CD4-positive, alpha-beta memory T cell (primary cell): ENCODE measurements around the gene HIF1AN. TPM values are rescaled to one million over a fixed set of nuclear protein-coding genes. Genes with fewer than 3 reads are reported as not detected.

Source experiments
- CTCF ChIA-PET: fragments of 350-600 bp; sonication (Branson Sonifier 250); formaldehyde crosslinking; loops from one replicate; lab custom pipeline; 2021; ENCODE audit warnings: inconsistent platforms; ENCODE audit not compliant: partially characterized antibody; lab: Charles Lee
- POLR2A ChIA-PET: fragments of 350-600 bp; sonication (Branson Sonifier 250); formaldehyde crosslinking; loops from one replicate; lab custom pipeline; 2021; ENCODE audit not compliant: partially characterized antibody; lab: Charles Lee
- DNase-seq, 5 donors: peaks; one replicate each; pipeline versions ENCODE4 v3.0.0 to v3.0.0-alpha.2; 2020 to 2022; ENCODE audit warnings: mixed read lengths in 1 of 5
- H3K27ac ChIP-seq: one replicate; pipeline ENCODE4 v1.7.0; 2013; ENCODE audit warnings: low read depth, low read length
- H3K27me3 ChIP-seq: 2 replicates; pipeline ENCODE4 v1.7.0; 2013; ENCODE audit warnings: mild to moderate bottlenecking, low read length, moderate library complexity; ENCODE audit not compliant: insufficient read depth
- H3K36me3 ChIP-seq: 2 replicates; pipeline ENCODE4 v1.7.0; 2013; ENCODE audit warnings: mild to moderate bottlenecking, low read length, moderate library complexity; ENCODE audit not compliant: insufficient read depth
- H3K4me1 ChIP-seq: 2 replicates; pipeline ENCODE4 v1.7.0; 2013; ENCODE audit warnings: mild to moderate bottlenecking, low read length, moderate library complexity; ENCODE audit not compliant: insufficient read depth
- H3K4me3 ChIP-seq, 2 donors: one replicate each; pipeline ENCODE4 v1.7.0; 2013; ENCODE audit warnings: low read length in 2 of 2, mild to moderate bottlenecking in 1 of 2
- H3K9me3 ChIP-seq, 2 donors: one replicate each; pipeline ENCODE4 v1.7.0; 2013; ENCODE audit warnings: low read length in 2 of 2, control low read depth in 1 of 2; ENCODE audit not compliant: control insufficient read depth in 1 of 2
- H3K27ac Mint-ChIP-seq, 7 donors: one replicate each; pipeline ENCODE4 v1.8.0; 2020 to 2021; ENCODE audit warnings: mixed read lengths in 7 of 7, mild to moderate bottlenecking in 6 of 7, inconsistent platforms in 3 of 7, moderate library complexity in 3 of 7
- H3K27me3 Mint-ChIP-seq, 2 donors: one replicate each; pipeline ENCODE4 v1.8.0; 2020 to 2021; ENCODE audit warnings: mixed read lengths in 2 of 2
- H3K36me3 Mint-ChIP-seq, 2 donors: one replicate each; pipeline ENCODE4 v1.8.0; 2020 to 2021; ENCODE audit warnings: mixed read lengths in 2 of 2, inconsistent platforms in 1 of 2, mild to moderate bottlenecking in 1 of 2
- H3K4me1 Mint-ChIP-seq, 4 donors: one replicate each; pipeline ENCODE4 v1.8.0; 2020 to 2021; ENCODE audit warnings: mixed read lengths in 4 of 4, mild to moderate bottlenecking in 1 of 4
- H3K4me3 Mint-ChIP-seq, 8 donors: one replicate each; pipeline ENCODE4 v1.8.0; 2020 to 2021; ENCODE audit warnings: mixed read lengths in 8 of 8, mild to moderate bottlenecking in 7 of 8, moderate library complexity in 6 of 8, inconsistent platforms in 3 of 8
- H3K9me3 Mint-ChIP-seq, 8 donors: one replicate each; pipeline ENCODE4 v1.8.0; 2020 to 2021; ENCODE audit warnings: mixed read lengths in 8 of 8, mild to moderate bottlenecking in 5 of 8, inconsistent platforms in 3 of 8, moderate library complexity in 1 of 8
- intact Hi-C: fragments of 100-400 bp; cut with micrococcal nuclease; formaldehyde crosslinking; loops from one replicate; pipeline ENCODE4 v1.15.1; 2023
- polyA plus RNA-seq, 2 donors: library from polyadenylated mRNA; unstranded; fragments of 300-500 nt; fragmentation: Illumina TruSeq; gene quantifications; one replicate each; pipeline ENCODE4 v1.2.3, GENCODE V29; 2021
- total RNA-seq, 2 experiments: library from RNA; stranded (reverse); gene quantifications; one replicate each; pipeline ENCODE4 v1.2.3, GENCODE V29; 2021

The HIF1AN gene
- total and polyA plus RNA-seq, 4 experiments from 2014 or later: 26.8 to 69.8 (median 53.2) TPM

- Histone ChIP-seq H3K27me3 (no peaks in the 10 kb centered on the region), H3K9me3 (no peaks in the 10 kb centered on the region), H3K4me1 (no peaks in the 10 kb centered on the region), H3K27ac (no peak overlapping the region), H3K36me3 (no peaks in the 10 kb centered on the region), H3K4me3 (no peak overlapping the region)
- Mint-ChIP-seq H3K4me1 (no peaks in the 10 kb centered on the region), H3K27ac (no peak overlapping the region), H3K27me3 (peaks cover 16 to 24% of the 10 kb centered on the region in 2 donors), H3K4me3 (no peak overlapping the region), H3K9me3 (peaks cover 0 to 3% (median 0%) of the 10 kb centered on the region in 8 donors), H3K36me3 (no peaks in the 10 kb centered on the region)
- CTCF ChIA-PET: no interaction called here
- DNase-seq: no peak
- POLR2A ChIA-PET: no interaction called here
- intact Hi-C loops: no loop called here
These were observed 43.7 kb downstream of the HIF1AN start for GRCh38 chr10:100579261-100580090.

DNA sequence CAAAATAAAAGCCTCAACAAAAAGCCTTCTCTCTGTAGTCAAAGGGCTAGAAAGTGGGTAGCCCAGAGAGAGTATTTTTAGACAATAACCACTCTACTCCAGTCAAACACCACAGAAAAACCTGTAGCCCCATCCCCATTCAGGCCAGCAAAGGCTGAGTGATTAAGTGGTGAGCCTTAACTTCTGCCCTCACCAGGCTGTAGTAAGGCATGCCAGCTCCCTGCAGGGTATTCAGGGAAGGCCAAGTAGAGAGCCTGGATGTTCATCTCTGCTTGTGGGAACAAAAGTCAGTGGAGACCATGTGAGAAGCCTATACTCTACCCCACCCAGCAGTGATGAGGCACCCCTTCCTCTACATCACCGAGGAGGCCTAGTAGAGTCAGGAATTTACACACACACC, 51.2 kb downstream of the HIF1AN start:
- H3K4me1 ChIP-seq: no peaks in the 10 kb centered on the region
- Mint-ChIP-seq H3K4me3 (no peak overlapping the region), H3K9me3 (peaks cover 0 to 22% (median 7%) of the 10 kb centered on the region in 8 donors), H3K27ac (no peak overlapping the region), H3K27me3 (peaks cover 39 to 46% of the 10 kb centered on the region in 2 donors), H3K4me1 (no peaks in the 10 kb centered on the region), H3K36me3 (no peaks in the 10 kb centered on the region)
- intact Hi-C loops: no loop called here
- no peak overlapping the region for H3K4me3 ChIP-seq
- H3K9me3 ChIP-seq: no peaks in the 10 kb centered on the region
- CTCF ChIA-PET: no interaction called here
- POLR2A ChIA-PET: no interaction called here
- DNase-seq: no peak
- H3K27ac ChIP-seq: no peak overlapping the region
- no peaks in the 10 kb centered on the region for H3K27me3 ChIP-seq
- H3K36me3 ChIP-seq: no peaks in the 10 kb centered on the region

- no peak overlapping the region for H3K4me3 Mint-ChIP-seq
- no peaks in the 10 kb centered on the region for H3K4me1 Mint-ChIP-seq
- DNase-seq: no peak
- no peaks in the 10 kb centered on the region for H3K4me1 ChIP-seq
- no peaks in the 10 kb centered on the region for H3K27me3 ChIP-seq
- no peak overlapping the region for H3K4me3 ChIP-seq
- H3K36me3 ChIP-seq: no peaks in the 10 kb centered on the region
- H3K36me3 Mint-ChIP-seq: peaks cover 0 to 3% of the 10 kb centered on the region in 2 donors
- no peak overlapping the region for H3K27ac ChIP-seq
- peaks cover 0 to 4% (median 0%) of the 10 kb centered on the region in 8 donors for H3K9me3 Mint-ChIP-seq
- no peak overlapping the region for H3K27ac Mint-ChIP-seq
- POLR2A ChIA-PET: interaction anchor here (0.6 kb wide), 1 partner anchor 34 kb away, joined by 3 read pairs; no protein-coding TSS in a partner anchor
- intact Hi-C loops: no loop called here
- no peaks in the 10 kb centered on the region for H3K9me3 ChIP-seq
- peaks cover 13 to 20% of the 10 kb centered on the region in 2 donors for H3K27me3 Mint-ChIP-seq
- CTCF ChIA-PET: no interaction called here
These were observed 62.4 kb downstream of the HIF1AN start for GRCh38 chr10:100598166-100598565.

DNA sequence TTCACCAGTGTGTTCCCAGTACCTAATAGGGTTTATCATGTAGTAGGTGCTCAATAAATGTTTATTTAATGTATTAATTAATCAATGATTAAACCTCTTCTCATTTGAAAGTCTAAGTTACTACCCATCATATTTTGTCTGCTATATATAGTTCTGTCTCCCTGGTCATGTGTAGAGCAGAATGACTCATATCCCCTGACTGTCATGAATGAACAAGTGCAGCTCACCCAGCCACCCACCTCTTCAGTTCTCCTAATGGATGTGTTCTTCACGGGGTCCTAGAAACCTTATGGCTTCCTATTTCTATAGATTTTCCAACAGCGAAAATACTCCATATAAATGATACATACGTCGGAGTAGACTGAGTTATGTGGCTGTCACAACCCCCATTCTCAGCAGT, 64.5 kb downstream of the HIF1AN start:
- Mint-ChIP-seq H3K4me1 (no peaks in the 10 kb centered on the region), H3K4me3 (no peak overlapping the region), H3K27me3 (peaks cover 18 to 23% of the 10 kb centered on the region in 2 donors), H3K9me3 (peaks cover 0 to 5% (median 3%) of the 10 kb centered on the region in 8 donors), H3K36me3 (peaks cover 0 to 3% of the 10 kb centered on the region in 2 donors), H3K27ac (no peak overlapping the region)
- intact Hi-C loops: no loop called here
- no peaks in the 10 kb centered on the region for H3K27me3 ChIP-seq
- POLR2A ChIA-PET: no interaction called here
- H3K4me3 ChIP-seq: no peak overlapping the region
- H3K9me3 ChIP-seq: no peaks in the 10 kb centered on the region
- no peak for DNase-seq
- CTCF ChIA-PET: no interaction called here
- H3K4me1 ChIP-seq: no peaks in the 10 kb centered on the region
- no peak overlapping the region for H3K27ac ChIP-seq
- no peaks in the 10 kb centered on the region for H3K36me3 ChIP-seq

- Mint-ChIP-seq H3K27ac (no peak overlapping the region), H3K9me3 (peaks cover 0 to 8% (median 5%) of the 10 kb centered on the region in 8 donors), H3K36me3 (no peaks in the 10 kb centered on the region), H3K4me3 (no peak overlapping the region), H3K27me3 (peaks cover 18 to 22% of the 10 kb centered on the region in 2 donors), H3K4me1 (no peaks in the 10 kb centered on the region)
- Histone ChIP-seq H3K27ac (no peak overlapping the region), H3K36me3 (no peaks in the 10 kb centered on the region), H3K4me3 (no peak overlapping the region), H3K9me3 (no peaks in the 10 kb centered on the region), H3K4me1 (no peaks in the 10 kb centered on the region), H3K27me3 (no peaks in the 10 kb centered on the region)
- no peak for DNase-seq
- CTCF ChIA-PET: no interaction called here
- intact Hi-C loops: no loop called here
- POLR2A ChIA-PET: no interaction called here
These were observed 71.7 kb downstream of the HIF1AN start for GRCh38 chr10:100607439-100607838.

Other genes with a start within 250 kb of the HIF1AN start
- gene BLOC1S2, start 249.3 kb upstream of the HIF1AN start, total RNA-seq: 10 to 100 TPM; 32.0 to 38.5 TPM
- 10 to 100 TPM; 66.8 to 77.8 TPM for gene BLOC1S2, start 249.3 kb upstream of the HIF1AN start, polyA plus RNA-seq
- gene PKD2L1, start 205.7 kb upstream of the HIF1AN start, total RNA-seq: not detected
- not detected for gene PKD2L1, start 205.7 kb upstream of the HIF1AN start, polyA plus RNA-seq
- gene SCD, start 188.7 kb upstream of the HIF1AN start, total RNA-seq: under 1 TPM; 0.61 to 1.00 TPM
- gene SCD, start 188.7 kb upstream of the HIF1AN start, polyA plus RNA-seq: 1 to 10 TPM in 1 of 2 donors, under 1 TPM in 1; 0.77 to 1.4 TPM
- gene WNT8B, start 72.9 kb upstream of the HIF1AN start, total RNA-seq: not detected
- gene WNT8B, start 72.9 kb upstream of the HIF1AN start, polyA plus RNA-seq: not detected
- gene SEC31B, start 16.1 kb upstream of the HIF1AN start, total RNA-seq: 10 to 100 TPM; 64.0 to 70.9 TPM
- 1 to 10 TPM in 1 of 2 donors, under 1 TPM in 1; 0.76 to 2.4 TPM for gene SEC31B, start 16.1 kb upstream of the HIF1AN start, polyA plus RNA-seq
- 100 to 1,000 TPM; 141 to 162 TPM for gene NDUFB8, start 6.1 kb upstream of the HIF1AN start, total RNA-seq
- 100 to 1,000 TPM; 473 to 613 TPM for gene NDUFB8, start 6.1 kb upstream of the HIF1AN start, polyA plus RNA-seq
- gene PAX2, start 209.6 kb downstream of the HIF1AN start, total RNA-seq: not detected
- gene PAX2, start 209.6 kb downstream of the HIF1AN start, polyA plus RNA-seq: not detected